Progenitor cell of endocrine pancreas (in vitro differentiated cells): Measurements from ENCODE around the gene NXPH1. TPM values are rescaled to one million over a fixed set of nuclear protein-coding genes. Genes with fewer than 3 reads are reported as not detected.

ENCODE experiments used
- DNase-seq: peaks from one replicate; pipeline ENCODE4 v3.0.0; 2021; ENCODE audit warnings: low spot score; ENCODE audit not compliant: unreplicated experiment
- H3K27ac Mint-ChIP-seq: 2 replicates; pipeline ENCODE4 v1.8.0; 2021; ENCODE audit warnings: mild to moderate bottlenecking, moderate library complexity, mixed read lengths
- H3K27me3 Mint-ChIP-seq: 2 replicates; pipeline ENCODE4 v1.8.0; 2021; ENCODE audit warnings: mixed read lengths
- H3K36me3 Mint-ChIP-seq: 2 replicates; pipeline ENCODE4 v1.8.0; 2022; ENCODE audit warnings: mixed read lengths; ENCODE audit not compliant: insufficient read depth
- H3K4me1 Mint-ChIP-seq: 2 replicates; pipeline ENCODE4 v1.8.0; 2021; ENCODE audit warnings: low read depth, mixed read lengths
- H3K4me3 Mint-ChIP-seq: 2 replicates; pipeline ENCODE4 v1.8.0; 2021; ENCODE audit warnings: low read depth, mild to moderate bottlenecking, moderate library complexity, mixed read lengths
- H3K9me3 Mint-ChIP-seq: 2 replicates; pipeline ENCODE4 v1.8.0; 2021; ENCODE audit warnings: low read depth, mixed read lengths
- total RNA-seq: library from RNA; stranded (reverse); gene quantifications from 2 replicates; pipeline ENCODE4 v1.2.1, GENCODE V29; 2021
- TF ChIP-seq, protein P1 (sequence below): fragments of 200-600 bp; sonication (generic); IDR thresholded peaks from one replicate; pipeline ENCODE4 v1.5.0; 2021; ENCODE audit warnings: antibody characterized with exemption, mild to moderate bottlenecking; ENCODE audit not compliant: unreplicated experiment

Gene NXPH1
- total RNA-seq, 1 donor from 2014 or later: not detected

DNA sequence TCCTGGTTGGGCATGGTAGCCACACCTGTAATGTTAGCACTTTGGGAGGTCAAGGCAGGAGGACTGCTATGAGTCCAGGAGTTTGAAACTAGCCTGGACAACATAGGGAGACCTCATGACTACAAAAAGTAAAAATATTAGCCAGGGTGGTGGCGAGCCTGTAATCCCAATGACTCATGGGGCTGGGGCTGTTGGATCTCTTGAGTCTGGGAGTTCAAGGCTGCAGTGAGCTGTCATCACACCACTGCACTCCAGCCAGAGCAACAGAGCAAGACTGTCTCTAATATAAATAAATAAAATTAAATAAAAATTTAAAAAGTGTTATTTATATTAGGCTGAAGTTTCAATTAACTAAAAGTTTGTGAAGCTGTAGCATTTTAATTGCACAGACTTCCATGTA lies 207.3 kb downstream of the NXPH1 start:
- no peak overlapping the region for H3K4me3 Mint-ChIP-seq
- H3K27me3 Mint-ChIP-seq: no peaks in the 10 kb centered on the region
- H3K4me1 Mint-ChIP-seq: no peaks in the 10 kb centered on the region
- DNase-seq: no peak
- H3K36me3 Mint-ChIP-seq: no peaks in the 10 kb centered on the region
- TF ChIP-seq, protein P1, sequence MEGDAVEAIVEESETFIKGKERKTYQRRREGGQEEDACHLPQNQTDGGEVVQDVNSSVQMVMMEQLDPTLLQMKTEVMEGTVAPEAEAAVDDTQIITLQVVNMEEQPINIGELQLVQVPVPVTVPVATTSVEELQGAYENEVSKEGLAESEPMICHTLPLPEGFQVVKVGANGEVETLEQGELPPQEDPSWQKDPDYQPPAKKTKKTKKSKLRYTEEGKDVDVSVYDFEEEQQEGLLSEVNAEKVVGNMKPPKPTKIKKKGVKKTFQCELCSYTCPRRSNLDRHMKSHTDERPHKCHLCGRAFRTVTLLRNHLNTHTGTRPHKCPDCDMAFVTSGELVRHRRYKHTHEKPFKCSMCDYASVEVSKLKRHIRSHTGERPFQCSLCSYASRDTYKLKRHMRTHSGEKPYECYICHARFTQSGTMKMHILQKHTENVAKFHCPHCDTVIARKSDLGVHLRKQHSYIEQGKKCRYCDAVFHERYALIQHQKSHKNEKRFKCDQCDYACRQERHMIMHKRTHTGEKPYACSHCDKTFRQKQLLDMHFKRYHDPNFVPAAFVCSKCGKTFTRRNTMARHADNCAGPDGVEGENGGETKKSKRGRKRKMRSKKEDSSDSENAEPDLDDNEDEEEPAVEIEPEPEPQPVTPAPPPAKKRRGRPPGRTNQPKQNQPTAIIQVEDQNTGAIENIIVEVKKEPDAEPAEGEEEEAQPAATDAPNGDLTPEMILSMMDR: no peak
- no peak overlapping the region for H3K27ac Mint-ChIP-seq
- H3K9me3 Mint-ChIP-seq: no peaks in the 10 kb centered on the region

DNA sequence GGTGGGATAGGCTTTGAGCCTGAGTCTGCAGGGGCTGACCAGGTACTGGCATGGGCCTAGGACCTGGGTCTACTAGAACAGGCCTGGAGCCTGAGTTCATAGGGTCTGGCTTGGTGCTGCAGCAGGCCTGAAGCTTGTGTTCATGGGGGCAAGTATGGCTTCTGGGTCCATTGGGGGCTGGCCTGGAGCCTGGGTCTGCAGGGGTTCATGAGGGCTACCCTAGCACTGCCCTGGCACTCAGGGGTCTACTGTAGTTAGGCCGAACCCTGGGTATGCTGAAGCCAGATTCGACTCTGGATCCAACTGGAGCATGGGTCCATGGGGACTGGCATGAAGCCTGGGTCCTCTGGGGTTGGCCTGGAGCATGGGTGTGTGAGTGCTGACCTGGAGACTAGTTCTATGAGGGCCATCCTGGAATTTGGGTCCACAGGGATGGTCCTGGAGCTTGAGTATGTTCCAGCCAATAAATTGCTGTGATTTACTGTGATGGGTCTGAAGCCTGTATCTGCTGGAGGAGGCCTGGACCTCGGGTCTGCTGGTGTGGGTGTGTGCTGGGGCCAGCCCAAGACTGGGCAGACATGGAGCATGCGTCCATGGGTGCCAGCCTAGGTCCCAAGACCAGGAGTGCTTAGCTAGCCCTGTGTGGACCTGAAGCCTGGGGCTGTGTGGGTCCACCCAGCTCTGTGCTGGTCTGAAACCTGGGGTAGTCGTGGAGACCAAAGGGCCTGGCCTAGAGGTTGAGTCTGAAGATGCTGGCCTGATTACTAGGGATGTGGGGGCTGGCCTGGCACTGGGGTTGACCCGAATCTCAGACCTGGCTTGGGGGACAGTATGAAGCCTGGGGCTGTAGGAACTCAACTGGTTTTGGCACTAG lies 235.5 kb downstream of the NXPH1 start:
- Mint-ChIP-seq H3K27me3 (no peaks in the 10 kb centered on the region), H3K4me1 (no peaks in the 10 kb centered on the region), H3K9me3 (peaks cover 12% of the 10 kb centered on the region), H3K27ac (no peak overlapping the region), H3K36me3 (peaks cover 2% of the 10 kb centered on the region), H3K4me3 (no peak overlapping the region)
- no peak for DNase-seq
- TF ChIP-seq, protein P1: no peak

DNA sequence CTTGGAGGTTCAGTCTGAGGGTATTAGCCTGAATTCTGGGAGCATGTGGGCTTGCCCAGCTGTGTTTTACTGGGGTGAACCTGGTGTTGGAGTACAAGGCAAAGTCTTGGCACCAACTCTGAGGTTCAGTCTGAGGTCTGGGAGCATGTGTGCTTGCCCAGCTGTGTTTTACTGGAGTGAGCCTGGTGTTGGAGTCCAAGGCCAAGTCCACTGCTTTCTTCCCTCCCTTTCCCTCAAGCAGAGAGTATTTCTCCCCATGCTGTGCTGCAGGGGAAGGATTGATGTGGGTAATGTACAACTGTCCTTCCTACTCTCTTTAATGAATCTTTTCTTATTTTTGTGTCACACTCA lies 236.1 kb downstream of the NXPH1 start:
- TF ChIP-seq, protein P1: no peak
- no peak overlapping the region for H3K27ac Mint-ChIP-seq
- no peaks in the 10 kb centered on the region for H3K4me1 Mint-ChIP-seq
- no peaks in the 10 kb centered on the region for H3K27me3 Mint-ChIP-seq
- peaks cover 2% of the 10 kb centered on the region for H3K36me3 Mint-ChIP-seq
- peaks cover 12% of the 10 kb centered on the region for H3K9me3 Mint-ChIP-seq
- H3K4me3 Mint-ChIP-seq: no peak overlapping the region
- DNase-seq: no peak

DNA sequence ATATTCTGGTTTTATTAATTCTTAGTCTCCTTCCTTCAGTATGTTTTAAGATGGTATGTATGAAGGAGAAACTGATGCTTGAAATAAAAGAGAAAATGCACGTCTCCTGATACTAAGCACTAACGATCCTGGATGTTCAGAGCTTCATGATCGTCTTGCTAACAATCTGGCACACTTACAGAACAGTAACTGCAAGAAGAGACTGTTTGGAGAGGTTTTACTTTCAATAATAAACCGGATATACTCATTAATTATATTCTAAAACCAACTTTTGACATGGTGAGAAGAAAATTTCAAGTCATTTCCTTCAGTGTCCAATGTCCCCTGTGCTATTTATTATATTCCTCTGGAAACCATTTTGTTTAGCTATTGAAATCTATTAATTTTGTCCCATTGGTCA lies 251.0 kb downstream of the NXPH1 start:
- H3K27me3 Mint-ChIP-seq: no peaks in the 10 kb centered on the region
- H3K9me3 Mint-ChIP-seq: no peaks in the 10 kb centered on the region
- H3K4me1 Mint-ChIP-seq: peaks cover 2% of the 10 kb centered on the region
- TF ChIP-seq, protein P1: no peak
- no peak for DNase-seq
- H3K36me3 Mint-ChIP-seq: no peaks in the 10 kb centered on the region
- H3K4me3 Mint-ChIP-seq: no peak overlapping the region
- H3K27ac Mint-ChIP-seq: no peak overlapping the region

DNA sequence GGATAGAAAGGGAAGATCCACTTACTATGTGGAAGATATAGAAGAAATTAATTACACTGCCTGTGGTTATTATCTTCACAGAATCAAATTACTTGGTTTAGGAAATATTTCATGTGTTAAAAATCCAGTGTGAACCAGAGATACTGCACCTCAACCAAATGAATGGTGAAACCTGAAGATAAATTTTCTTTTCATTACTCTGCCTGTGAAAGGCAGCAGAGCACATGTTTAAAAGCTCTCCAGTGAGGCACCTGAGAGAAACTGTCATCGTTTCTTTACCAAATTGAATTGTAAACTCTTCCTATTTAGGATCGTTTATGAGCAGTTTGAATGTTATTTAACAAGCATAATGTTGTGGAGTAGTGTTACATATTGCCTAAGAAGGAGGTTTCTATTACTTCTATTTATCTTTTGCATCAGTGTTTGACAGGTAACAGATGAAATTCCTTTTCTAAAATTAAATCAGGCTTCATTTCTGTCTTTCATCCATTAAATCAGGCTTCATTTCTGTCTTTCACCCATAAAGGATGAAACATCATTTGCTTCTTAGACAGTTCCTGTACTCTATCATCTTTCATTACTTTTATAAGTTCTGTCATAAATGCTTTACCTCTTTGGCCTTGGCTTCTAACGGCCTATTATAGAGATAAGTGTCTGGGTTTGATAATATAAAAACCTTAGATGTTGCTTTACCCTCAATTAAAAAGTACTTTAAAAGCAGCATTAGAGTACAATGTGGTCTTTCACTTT lies 266.6 kb downstream of the NXPH1 start:
- Mint-ChIP-seq H3K27ac (no peak overlapping the region), H3K27me3 (no peaks in the 10 kb centered on the region), H3K9me3 (no peaks in the 10 kb centered on the region), H3K4me1 (no peaks in the 10 kb centered on the region), H3K36me3 (no peaks in the 10 kb centered on the region), H3K4me3 (no peak overlapping the region)
- TF ChIP-seq, protein P1: no peak
- no peak for DNase-seq
